GM23248 (cell line): ENCODE results near the gene FBXO24. TPM values are rescaled to one million over a fixed set of nuclear protein-coding genes. Genes with fewer than 3 reads are reported as not detected.

Source experiments
- DNase-seq: peaks from one replicate; pipeline ENCODE4 v3.0.0-alpha.2; 2015
- H2AFZ ChIP-seq: fragments of 200-600 bp; sonication (generic); 2 replicates; pipeline ENCODE4 v1.6.1; 2016; ENCODE audit warnings: antibody characterized with exemption
- H3F3A ChIP-seq: fragments of 200-600 bp; sonication (generic); 2 replicates; pipeline ENCODE4 v1.6.1; 2016; ENCODE audit warnings: mild to moderate bottlenecking, antibody characterized with exemption, mixed run types; ENCODE audit not compliant: insufficient read depth
- H3K27ac ChIP-seq: fragments of 200-600 bp; sonication (generic); 2 replicates; pipeline ENCODE4 v1.5.1; 2016; ENCODE audit warnings: mild to moderate bottlenecking
- H3K27me3 ChIP-seq: fragments of 200-600 bp; sonication (generic); replicated peaks from 2 replicates; pipeline ENCODE4 v1.6.1; 2016; ENCODE audit warnings: mild to moderate bottlenecking; ENCODE audit not compliant: insufficient read depth
- H3K36me3 ChIP-seq: fragments of 200-600 bp; sonication (generic); 2 replicates; pipeline ENCODE4 v1.6.1; 2016; ENCODE audit warnings: low read depth, mild to moderate bottlenecking
- H3K4me1 ChIP-seq: fragments of 200-600 bp; sonication (generic); 2 replicates; pipeline ENCODE4 v1.6.1; 2016; ENCODE audit warnings: mild to moderate bottlenecking; ENCODE audit not compliant: insufficient read depth
- H3K4me2 ChIP-seq: fragments of 200-600 bp; sonication (generic); one replicate; pipeline ENCODE4 v1.6.1; 2016; ENCODE audit warnings: mild to moderate bottlenecking; ENCODE audit not compliant: unreplicated experiment
- H3K4me3 ChIP-seq: fragments of 200-600 bp; sonication (generic); 2 replicates; pipeline ENCODE4 v1.5.1; 2016; ENCODE audit warnings: mild to moderate bottlenecking
- H3K79me2 ChIP-seq: fragments of 200-600 bp; sonication (generic); 2 replicates; pipeline ENCODE4 v1.6.1; 2016; ENCODE audit warnings: mild to moderate bottlenecking; ENCODE audit not compliant: insufficient read depth
- H3K9ac ChIP-seq: fragments of 200-600 bp; sonication (generic); 2 replicates; pipeline ENCODE4 v1.6.1; 2016; ENCODE audit warnings: mild to moderate bottlenecking
- H3K9me2 ChIP-seq: fragments of 200-600 bp; sonication (generic); 2 replicates; pipeline ENCODE4 v1.6.1; 2016; ENCODE audit warnings: mixed run types, mild to moderate bottlenecking, moderate library complexity; ENCODE audit not compliant: insufficient read depth
- H3K9me3 ChIP-seq: fragments of 200-600 bp; sonication (generic); one replicate; pipeline ENCODE4 v1.6.1; 2017; ENCODE audit warnings: low read depth
- H4K20me1 ChIP-seq: fragments of 200-600 bp; sonication (generic); 2 replicates; pipeline ENCODE4 v1.6.0; 2016; ENCODE audit not compliant: insufficient read depth
- EZH2 ChIP-seq: fragments of 200-600 bp; sonication (generic); IDR thresholded peaks from 2 replicates; pipeline ENCODE4 v1.6.1; 2018; ENCODE audit warnings: antibody characterized with exemption, mild to moderate bottlenecking; ENCODE audit not compliant: insufficient read depth, poor library complexity, severe bottlenecking
- EZH2phosphoT487 ChIP-seq: fragments of 200-600 bp; sonication (generic); IDR thresholded peaks from 2 replicates; pipeline ENCODE4 v1.6.1; 2018; ENCODE audit warnings: antibody characterized with exemption, moderate library complexity, mild to moderate bottlenecking, low read depth; ENCODE audit not compliant: insufficient read depth
- WGBS, 2 experiments: methylation state at CpG; one replicate each; pipeline ENCODE4 v1.1.6; 2015 to 2017; ENCODE audit warnings: low lambda C conversion rate in 2 of 2, low coverage in 1 of 2; ENCODE audit errors: missing lambda C conversion rate in 2 of 2; 5-methylcytosine and 5-hydroxymethylcytosine counted together
- in situ Hi-C: fragments of 300-500 bp; cut with MboI; formaldehyde crosslinking; loops from 2 replicates; pipeline ENCODE4 v1.15.0; 2020
- polyA plus RNA-seq: library from polyadenylated mRNA; unstranded; fragments of >200 nt; fragmentation: Nextera tagmentation; extraction: Ambion mirVana; gene quantifications from 2 replicates; pipeline ENCODE4 v1.2.1, GENCODE V29; 2016
- total RNA-seq: library from RNA; depleted of rRNA; stranded (reverse); fragments of >200 nt; shearing (Covaris generic); gene quantifications from 2 replicates; pipeline ENCODE4 v1.2.3, GENCODE V29; 2014

Gene FBXO24
- total and polyA plus RNA-seq, 2 experiments from 2014 or later, result 0.11 to 0.43 TPM

DNA sequence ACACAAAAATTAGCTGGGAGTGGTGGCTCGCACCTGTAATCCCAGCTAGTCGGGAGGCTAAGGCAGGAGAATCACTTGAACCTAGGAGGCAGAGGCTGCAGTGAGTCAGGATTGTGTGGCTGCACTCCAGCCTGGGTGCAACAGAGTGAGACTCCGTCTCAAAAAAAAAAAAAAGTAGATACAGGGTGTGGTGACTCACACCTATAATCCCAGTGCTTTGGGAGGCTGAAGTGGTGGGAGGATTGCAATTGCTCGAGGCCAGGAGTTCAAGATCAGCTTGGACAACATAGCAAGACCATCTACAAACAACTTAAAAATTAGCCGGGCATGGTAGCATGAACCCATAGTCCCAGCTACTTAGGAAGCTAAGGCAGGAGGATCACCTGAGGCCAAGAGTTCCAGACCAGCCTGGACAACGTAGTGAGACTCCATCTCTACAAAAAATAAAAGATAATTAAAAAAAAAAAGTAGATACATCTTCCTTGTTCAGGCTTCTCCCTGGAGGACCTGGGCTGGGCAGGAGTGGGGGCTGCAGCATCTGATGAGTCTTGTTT is 28.3 kb downstream of the FBXO24 start:
- Histone ChIP-seq H3K79me2 (no peaks in the 10 kb centered on the region), H3K4me3 (no peak overlapping the region), H3K4me2 (no peak overlapping the region), H4K20me1 (no peaks in the 10 kb centered on the region), H3K27ac (no peak overlapping the region), H3K9ac (no peak overlapping the region), H3F3A (peaks cover 6% of the 10 kb centered on the region), H3K36me3 (no peaks in the 10 kb centered on the region), H3K9me2 (no peaks in the 10 kb centered on the region), H3K4me1 (no peaks in the 10 kb centered on the region), H2AFZ (no peak overlapping the region), H3K9me3 (no peaks in the 10 kb centered on the region), H3K27me3 (no peaks in the 10 kb centered on the region)
- TF ChIP-seq EZH2phosphoT487, result no peak
- TF ChIP-seq EZH2, result no peak
- no peak for DNase-seq
- WGBS, 2 experiments, result 66 to 69% methylated on average over 6 of the region's 6 CpGs
- in situ Hi-C loops, result no loop called here

DNA sequence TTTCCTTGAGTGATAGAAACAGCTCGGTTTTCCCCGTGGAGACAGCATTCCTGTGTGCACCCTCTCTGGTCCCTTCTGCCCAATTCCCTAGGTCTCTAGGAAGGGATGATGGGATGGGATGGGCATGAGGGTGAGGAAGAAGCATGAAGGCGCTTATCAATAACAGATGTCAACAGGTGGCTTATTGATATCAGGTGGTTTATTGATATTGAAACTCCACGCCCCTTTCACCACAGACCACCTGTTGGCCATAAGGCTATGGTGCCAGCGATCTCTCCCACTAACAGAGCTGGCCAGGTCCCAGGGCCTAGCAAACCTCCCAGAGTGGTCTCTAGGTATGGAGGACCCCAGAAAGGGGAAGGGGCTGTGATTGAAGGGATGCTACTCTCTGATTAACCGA is 34.1 kb downstream of the FBXO24 start:
- H3K4me1 ChIP-seq, result no peaks in the 10 kb centered on the region
- no peak overlapping the region for H3K27ac ChIP-seq
- no peaks in the 10 kb centered on the region for H3K27me3 ChIP-seq
- DNase-seq, result no peak
- no peak overlapping the region for H3K4me2 ChIP-seq
- in situ Hi-C loops, result no loop called here
- H3F3A ChIP-seq, result no peaks in the 10 kb centered on the region
- no peaks in the 10 kb centered on the region for H3K79me2 ChIP-seq
- H3K9me2 ChIP-seq, result no peaks in the 10 kb centered on the region
- TF ChIP-seq EZH2phosphoT487, result no peak
- TF ChIP-seq EZH2, result no peak
- H4K20me1 ChIP-seq, result no peaks in the 10 kb centered on the region
- H3K36me3 ChIP-seq, result no peaks in the 10 kb centered on the region
- no peak overlapping the region for H2AFZ ChIP-seq
- H3K9me3 ChIP-seq, result no peaks in the 10 kb centered on the region
- no peak overlapping the region for H3K4me3 ChIP-seq
- H3K9ac ChIP-seq, result no peak overlapping the region
- 73 to 83% methylated on average over 6 of the region's 6 CpGs for WGBS, 2 experiments

DNA sequence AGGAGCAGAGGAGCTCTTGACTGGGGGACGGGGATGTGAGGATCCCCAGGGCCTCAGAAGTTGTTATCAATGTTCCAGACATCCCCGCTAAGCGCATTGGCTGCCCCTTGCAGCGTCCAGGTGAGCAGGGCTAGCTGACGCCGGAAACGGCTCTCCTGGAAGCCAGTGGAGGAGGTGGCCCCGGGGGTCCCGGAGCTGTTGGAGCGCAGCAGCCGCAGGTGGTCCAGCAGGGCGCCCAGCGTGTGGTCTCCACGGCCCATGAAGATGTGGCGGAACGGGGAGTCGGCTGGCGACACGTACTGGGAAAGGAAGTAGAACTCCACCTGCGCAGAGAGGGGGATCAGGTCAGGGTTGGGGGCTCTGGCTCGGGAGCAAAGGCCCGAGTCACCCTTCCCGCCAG is 34.7 kb downstream of the FBXO24 start:
- no peak overlapping the region for H3K4me3 ChIP-seq
- no peaks in the 10 kb centered on the region for H3K27me3 ChIP-seq
- H3K9ac ChIP-seq, result no peak overlapping the region
- no peak for DNase-seq
- no peaks in the 10 kb centered on the region for H4K20me1 ChIP-seq
- WGBS, 2 experiments, result 91 to 93% methylated on average over 23 of the region's 23 CpGs
- no peak for TF ChIP-seq EZH2
- no peak for TF ChIP-seq EZH2phosphoT487
- H3F3A ChIP-seq, result no peaks in the 10 kb centered on the region
- no peaks in the 10 kb centered on the region for H3K9me3 ChIP-seq
- in situ Hi-C loops, result no loop called here
- no peaks in the 10 kb centered on the region for H3K36me3 ChIP-seq
- H3K9me2 ChIP-seq, result no peaks in the 10 kb centered on the region
- no peaks in the 10 kb centered on the region for H3K79me2 ChIP-seq
- no peak overlapping the region for H3K4me2 ChIP-seq
- H3K27ac ChIP-seq, result no peak overlapping the region
- H3K4me1 ChIP-seq, result no peaks in the 10 kb centered on the region
- no peak overlapping the region for H2AFZ ChIP-seq

DNA sequence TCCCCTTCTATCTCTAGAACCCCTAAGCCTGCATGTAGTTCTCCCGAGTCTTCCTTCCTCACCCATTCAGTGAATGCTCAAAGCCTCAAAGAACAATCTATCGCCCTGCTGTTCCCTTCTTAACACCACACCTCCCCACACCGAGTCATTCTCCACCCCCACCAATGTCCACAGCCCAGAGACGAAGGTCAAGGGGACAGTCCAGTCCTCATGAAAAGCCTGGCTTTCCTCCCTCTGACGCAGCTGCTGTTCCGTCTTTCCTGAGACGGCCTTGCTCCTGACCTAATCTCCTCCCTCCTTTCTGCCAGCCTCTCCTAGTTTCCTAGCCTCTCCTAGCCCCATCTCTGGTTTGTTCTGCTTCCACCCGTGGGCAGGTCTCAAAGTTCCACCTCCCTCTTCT is 35.4 kb downstream of the FBXO24 start:
- Histone ChIP-seq H3K4me3 (no peak overlapping the region), H3K4me2 (no peak overlapping the region), H3K36me3 (no peaks in the 10 kb centered on the region), H3K9ac (no peak overlapping the region), H4K20me1 (no peaks in the 10 kb centered on the region), H3K9me3 (no peaks in the 10 kb centered on the region), H3K9me2 (no peaks in the 10 kb centered on the region), H3F3A (no peaks in the 10 kb centered on the region), H2AFZ (no peak overlapping the region), H3K27me3 (no peaks in the 10 kb centered on the region), H3K79me2 (no peaks in the 10 kb centered on the region), H3K27ac (no peak overlapping the region), H3K4me1 (no peaks in the 10 kb centered on the region)
- 71 to 73% methylated on average over 8 of the region's 8 CpGs for WGBS, 2 experiments
- DNase-seq, result no peak
- TF ChIP-seq EZH2phosphoT487 (no peak), EZH2 (no peak)
- in situ Hi-C loops, result no loop called here
